ENCODE data around the gene IBA57. TPM values are rescaled to one million over a fixed set of nuclear protein-coding genes. Genes with fewer than 3 reads are reported as not detected.

IBA57 gene
- 10 to 100 TPM in 2 of 4 donors, 1 to 10 TPM in 2; 8.3 to 12.0 (median 10.3) TPM for total RNA-seq
- 4.5 TPM for polyA plus RNA-seq
- long read RNA-seq, donor 1, full-length matches to known transcripts: 19 of 27 reads
- long read RNA-seq, donor 1, partial matches to known transcripts: 6 of 27 reads
- long read RNA-seq, donor 1, other reads (novel, unspliced or antisense): 2 of 27 reads
- long read RNA-seq, donor 2, full-length matches to known transcripts: 10 of 11 reads
- long read RNA-seq, donor 2, partial matches to known transcripts: 0 of 11 reads
- long read RNA-seq, donor 2, other reads (novel, unspliced or antisense): 1 of 11 reads
- long read RNA-seq, donor 3, full-length matches to known transcripts: 33 of 38 reads
- long read RNA-seq, donor 3, partial matches to known transcripts: 2 of 38 reads
- long read RNA-seq, donor 3, other reads (novel, unspliced or antisense): 3 of 38 reads
- long read RNA-seq, donor 4, full-length matches to known transcripts: 8 of 11 reads
- long read RNA-seq, donor 4, partial matches to known transcripts: 1 of 11 reads
- long read RNA-seq, donor 4, other reads (novel, unspliced or antisense): 2 of 11 reads

GRCh38 chr1:228165372-228166169 is at the start of gene IBA57:
TSS of gene IBA57 (plus strand) at chr1:228165804. CDS start at chr1:228165817, 13 bp downstream.
- peaks cover 2% of the 10 kb centered on the region for H3K4me1 ChIP-seq (ENCODE audit: control insufficient read depth, insufficient read depth, low read length)
- ATAC-seq (peak; percentile 88 to 95), DNase-seq (peak; percentile 100)
- intact Hi-C loops (cut with DNase I): loop anchor here in 1 of 4 donors (1.0 kb wide), 1 partner anchor 26 kb away; no protein-coding TSS in a partner anchor
- under 1% methylated on average over 93 of the region's 93 CpGs for WGBS
- no peaks in the 10 kb centered on the region for H3K27me3 ChIP-seq (ENCODE audit: control insufficient read depth, insufficient read depth)
- peak within 1 kb of the TSS; percentile 72 for H3K4me3 ChIP-seq (ENCODE audit: low read length)
- H3K27ac ChIP-seq (ENCODE audit: low read length): peak within 1 kb of the TSS; percentile 99
- H3K9me3 ChIP-seq (ENCODE audit: control insufficient read depth, low read length): no peaks in the 10 kb centered on the region

- H3K4me1 ChIP-seq (ENCODE audit: control insufficient read depth, insufficient read depth, low read length): no peaks in the 10 kb centered on the region
- no peaks in the 10 kb centered on the region for H3K9me3 ChIP-seq (ENCODE audit: control insufficient read depth, low read length)
- DNase-seq: no peak
- no peaks in the 10 kb centered on the region for H3K27me3 ChIP-seq (ENCODE audit: control insufficient read depth, insufficient read depth)
- WGBS: 97% methylated on average over 4 of the region's 4 CpGs
- no peak for ATAC-seq
- intact Hi-C loops (cut with DNase I): loop anchor here in 1 of 4 donors (5.0 kb wide), 1 partner anchor 285 kb away; no protein-coding TSS in a partner anchor
- H3K4me3 ChIP-seq (ENCODE audit: low read length): no peak overlapping the region
- no peak overlapping the region for H3K27ac ChIP-seq (ENCODE audit: low read length)
These were observed 48.3 kb upstream of the IBA57 start for GRCh38 chr1:228117335-228117734.

GRCh38 chr1:228118040-228118439 is 47.6 kb upstream of the IBA57 start:
- no peak for DNase-seq
- intact Hi-C loops (cut with DNase I): loop anchor here in 1 of 4 donors (5.0 kb wide), 1 partner anchor 284 kb away; no protein-coding TSS in a partner anchor
- no peak overlapping the region for H3K27ac ChIP-seq (ENCODE audit: low read length)
- 75% methylated on average over 2 of the region's 2 CpGs for WGBS
- H3K4me1 ChIP-seq (ENCODE audit: control insufficient read depth, insufficient read depth, low read length): no peaks in the 10 kb centered on the region
- H3K27me3 ChIP-seq (ENCODE audit: control insufficient read depth, insufficient read depth): no peaks in the 10 kb centered on the region
- H3K4me3 ChIP-seq (ENCODE audit: low read length): no peak overlapping the region
- H3K9me3 ChIP-seq (ENCODE audit: control insufficient read depth, low read length): no peaks in the 10 kb centered on the region
- no peak for ATAC-seq

GRCh38 chr1:228120351-228120750 is 45.3 kb upstream of the IBA57 start:
- Histone ChIP-seq H3K27ac (ENCODE audit: low read length) (no peak overlapping the region), H3K4me1 (ENCODE audit: control insufficient read depth, insufficient read depth, low read length) (no peaks in the 10 kb centered on the region), H3K4me3 (ENCODE audit: low read length) (no peak overlapping the region), H3K27me3 (ENCODE audit: control insufficient read depth, insufficient read depth) (no peaks in the 10 kb centered on the region), H3K9me3 (ENCODE audit: control insufficient read depth, low read length) (no peaks in the 10 kb centered on the region)
- intact Hi-C loops (cut with DNase I): no loop called here
- no peak for DNase-seq
- ATAC-seq: no peak
- WGBS: 66% methylated on average over 1 of the region's 1 CpG

- DNase-seq (no peak), ATAC-seq (no peak)
- 72% methylated on average over 5 of the region's 5 CpGs for WGBS
- no peak overlapping the region for H3K4me3 ChIP-seq (ENCODE audit: low read length)
- no peaks in the 10 kb centered on the region for H3K27me3 ChIP-seq (ENCODE audit: control insufficient read depth, insufficient read depth)
- intact Hi-C loops (cut with DNase I): no loop called here
- H3K4me1 ChIP-seq (ENCODE audit: control insufficient read depth, insufficient read depth, low read length): no peaks in the 10 kb centered on the region
- H3K27ac ChIP-seq (ENCODE audit: low read length): no peak overlapping the region
- H3K9me3 ChIP-seq (ENCODE audit: control insufficient read depth, low read length): no peaks in the 10 kb centered on the region
These were observed 44.6 kb upstream of the IBA57 start for GRCh38 chr1:228120857-228121489.

- Histone ChIP-seq H3K4me1 (ENCODE audit: control insufficient read depth, insufficient read depth, low read length) (no peaks in the 10 kb centered on the region), H3K9me3 (ENCODE audit: control insufficient read depth, low read length) (no peaks in the 10 kb centered on the region), H3K4me3 (ENCODE audit: low read length) (no peak overlapping the region), H3K27ac (ENCODE audit: low read length) (no peak overlapping the region), H3K27me3 (ENCODE audit: control insufficient read depth, insufficient read depth) (no peaks in the 10 kb centered on the region)
- ATAC-seq: no peak
- DNase-seq: no peak
- intact Hi-C loops (cut with DNase I): no loop called here
- WGBS: 58% methylated on average over 1 of the region's 1 CpG
These were observed 42.6 kb upstream of the IBA57 start for GRCh38 chr1:228122921-228123441.

GRCh38 chr1:228123505-228123904 is 42.1 kb upstream of the IBA57 start:
- ATAC-seq (no peak), DNase-seq (no peak)
- H3K4me3 ChIP-seq (ENCODE audit: low read length): no peak overlapping the region
- H3K27ac ChIP-seq (ENCODE audit: low read length): no peak overlapping the region
- H3K9me3 ChIP-seq (ENCODE audit: control insufficient read depth, low read length): no peaks in the 10 kb centered on the region
- H3K4me1 ChIP-seq (ENCODE audit: control insufficient read depth, insufficient read depth, low read length): no peaks in the 10 kb centered on the region
- no peaks in the 10 kb centered on the region for H3K27me3 ChIP-seq (ENCODE audit: control insufficient read depth, insufficient read depth)
- intact Hi-C loops (cut with DNase I): no loop called here
- WGBS: 74% methylated on average over 2 of the region's 2 CpGs

GRCh38 chr1:228125185-228125584 is 40.4 kb upstream of the IBA57 start:
- Histone ChIP-seq H3K4me1 (ENCODE audit: control insufficient read depth, insufficient read depth, low read length) (no peaks in the 10 kb centered on the region), H3K4me3 (ENCODE audit: low read length) (no peak overlapping the region), H3K9me3 (ENCODE audit: control insufficient read depth, low read length) (no peaks in the 10 kb centered on the region), H3K27ac (ENCODE audit: low read length) (no peak overlapping the region), H3K27me3 (ENCODE audit: control insufficient read depth, insufficient read depth) (no peaks in the 10 kb centered on the region)
- 69% methylated on average over 5 of the region's 5 CpGs for WGBS
- ATAC-seq (no peak), DNase-seq (no peak)
- intact Hi-C loops (cut with DNase I): no loop called here

GRCh38 chr1:228131766-228132165 is 33.8 kb upstream of the IBA57 start:
- no peak for ATAC-seq
- DNase-seq: no peak
- WGBS: 96% methylated on average over 2 of the region's 2 CpGs
- Histone ChIP-seq H3K27me3 (ENCODE audit: control insufficient read depth, insufficient read depth) (no peaks in the 10 kb centered on the region), H3K27ac (ENCODE audit: low read length) (no peak overlapping the region), H3K9me3 (ENCODE audit: control insufficient read depth, low read length) (no peaks in the 10 kb centered on the region), H3K4me3 (ENCODE audit: low read length) (no peak overlapping the region), H3K4me1 (ENCODE audit: control insufficient read depth, insufficient read depth, low read length) (no peaks in the 10 kb centered on the region)
- intact Hi-C loops (cut with DNase I): loop anchor here in 1 of 4 donors (10.0 kb wide), 1 partner anchor 373 kb away; no protein-coding TSS in a partner anchor

GRCh38 chr1:228134591-228134990 is 31.0 kb upstream of the IBA57 start:
- no peaks in the 10 kb centered on the region for H3K27me3 ChIP-seq (ENCODE audit: control insufficient read depth, insufficient read depth)
- no peaks in the 10 kb centered on the region for H3K9me3 ChIP-seq (ENCODE audit: control insufficient read depth, low read length)
- ATAC-seq (no peak), DNase-seq (no peak)
- no peak overlapping the region for H3K4me3 ChIP-seq (ENCODE audit: low read length)
- 84% methylated on average over 12 of the region's 12 CpGs for WGBS
- H3K4me1 ChIP-seq (ENCODE audit: control insufficient read depth, insufficient read depth, low read length): no peaks in the 10 kb centered on the region
- H3K27ac ChIP-seq (ENCODE audit: low read length): no peak overlapping the region
- intact Hi-C loops (cut with DNase I): loop anchor here in 1 of 4 donors (10.0 kb wide), 1 partner anchor 370 kb away; no protein-coding TSS in a partner anchor
